Erythroblast (primary cell): ENCODE data around the gene AGTPBP1.

Source experiments
- GATA1 ChIP-seq: IDR thresholded peaks from 2 replicates; pipeline ENCODE4 v1.6.1; 2011; ENCODE audit warnings: low read depth, mild to moderate bottlenecking, control low read depth, low read length, moderate library complexity
- POLR2A ChIP-seq: IDR thresholded peaks from 2 replicates; pipeline ENCODE4 v1.6.1; 2011; ENCODE audit warnings: mild to moderate bottlenecking, low read length

DNA sequence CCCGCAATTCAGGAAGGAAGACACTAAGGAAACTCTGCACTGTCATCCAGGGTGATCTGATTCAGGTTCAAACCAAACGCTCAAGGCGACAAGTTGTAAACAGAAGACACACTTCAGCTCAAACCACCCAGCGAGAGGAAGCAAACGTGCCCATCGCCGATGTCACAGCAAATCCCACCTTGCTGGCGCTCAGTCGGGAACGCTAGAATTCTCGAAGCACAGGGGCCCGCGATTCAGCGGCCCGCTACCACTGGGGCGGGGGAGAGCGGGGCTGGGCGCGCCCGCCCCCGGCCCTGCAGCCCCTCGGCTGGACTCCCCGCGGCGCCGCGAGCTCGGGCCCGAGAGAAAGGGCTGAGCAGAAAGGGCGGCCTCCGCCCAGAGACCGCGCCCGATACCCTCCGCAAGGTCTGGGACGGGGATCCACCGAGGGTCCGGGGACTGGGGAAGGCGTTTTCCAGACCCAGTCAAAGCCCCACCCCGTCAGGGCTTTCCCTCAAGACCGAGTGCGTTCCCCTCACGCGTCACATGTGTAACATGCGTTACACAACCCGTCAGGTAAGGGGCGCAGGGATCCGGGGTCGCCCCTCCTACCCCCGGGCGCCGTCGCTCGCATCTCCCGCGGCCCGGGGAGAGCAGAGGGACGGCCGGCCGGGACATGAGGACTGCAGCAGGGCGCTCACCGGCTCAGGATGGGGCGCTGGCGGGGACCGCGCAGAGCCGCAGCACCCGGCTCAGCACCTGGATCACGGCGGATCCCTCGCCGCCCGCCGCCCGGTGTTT, 469 bp downstream of the AGTPBP1 start:
- peak; percentile 52 for TF ChIP-seq POLR2A
- TF ChIP-seq GATA1 = no peak
